Stimulated activated CD4-positive, alpha-beta T cell treated with anti-CD3 and anti-CD28 coated beads, Interleukin-15, amount 100 ng/mL, for 48 hours (primary cell): Measurements from ENCODE around the gene NECAB3.

ENCODE experiments used
- DNase-seq, 2 donors: peaks; one replicate each; pipeline ENCODE4 v3.0.0-alpha.2; 2020; ENCODE audit warnings: low read depth in 2 of 2

The NECAB3 gene

DNA sequence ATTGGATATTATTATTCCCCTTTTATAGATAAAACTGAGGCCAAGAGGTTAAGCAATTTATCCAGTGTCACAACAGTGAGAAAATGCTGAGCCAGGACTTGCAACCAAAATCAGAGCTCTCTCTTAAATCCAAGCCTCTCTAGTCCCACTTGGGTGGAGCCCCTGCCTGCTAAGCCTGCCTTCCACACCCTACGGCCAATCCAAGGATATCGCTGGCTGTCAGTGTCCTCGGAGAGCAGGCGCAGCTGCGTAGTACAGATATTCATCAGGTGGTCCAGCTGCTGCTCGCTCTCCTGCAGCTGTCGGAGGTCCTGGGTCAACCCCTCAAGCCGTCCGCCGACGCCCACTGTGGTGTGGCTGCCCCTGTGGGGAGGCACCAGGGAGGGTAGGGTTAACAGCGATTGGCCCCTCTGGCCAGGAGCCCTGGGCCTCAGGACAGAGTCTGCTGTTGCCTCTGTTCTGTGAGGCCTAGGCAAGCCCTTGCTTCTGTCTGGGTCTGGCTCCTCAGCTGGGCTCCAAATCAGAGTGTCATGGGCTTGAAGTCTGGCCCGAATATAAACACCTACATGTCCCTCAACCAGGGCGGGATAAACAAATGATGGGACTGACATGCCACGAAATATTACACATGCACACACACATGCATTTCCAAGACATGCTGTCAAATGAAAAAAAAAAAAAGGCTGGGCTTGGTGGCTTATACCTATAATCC, 3.9 kb upstream of the NECAB3 start:
- no peak for DNase-seq

DNA sequence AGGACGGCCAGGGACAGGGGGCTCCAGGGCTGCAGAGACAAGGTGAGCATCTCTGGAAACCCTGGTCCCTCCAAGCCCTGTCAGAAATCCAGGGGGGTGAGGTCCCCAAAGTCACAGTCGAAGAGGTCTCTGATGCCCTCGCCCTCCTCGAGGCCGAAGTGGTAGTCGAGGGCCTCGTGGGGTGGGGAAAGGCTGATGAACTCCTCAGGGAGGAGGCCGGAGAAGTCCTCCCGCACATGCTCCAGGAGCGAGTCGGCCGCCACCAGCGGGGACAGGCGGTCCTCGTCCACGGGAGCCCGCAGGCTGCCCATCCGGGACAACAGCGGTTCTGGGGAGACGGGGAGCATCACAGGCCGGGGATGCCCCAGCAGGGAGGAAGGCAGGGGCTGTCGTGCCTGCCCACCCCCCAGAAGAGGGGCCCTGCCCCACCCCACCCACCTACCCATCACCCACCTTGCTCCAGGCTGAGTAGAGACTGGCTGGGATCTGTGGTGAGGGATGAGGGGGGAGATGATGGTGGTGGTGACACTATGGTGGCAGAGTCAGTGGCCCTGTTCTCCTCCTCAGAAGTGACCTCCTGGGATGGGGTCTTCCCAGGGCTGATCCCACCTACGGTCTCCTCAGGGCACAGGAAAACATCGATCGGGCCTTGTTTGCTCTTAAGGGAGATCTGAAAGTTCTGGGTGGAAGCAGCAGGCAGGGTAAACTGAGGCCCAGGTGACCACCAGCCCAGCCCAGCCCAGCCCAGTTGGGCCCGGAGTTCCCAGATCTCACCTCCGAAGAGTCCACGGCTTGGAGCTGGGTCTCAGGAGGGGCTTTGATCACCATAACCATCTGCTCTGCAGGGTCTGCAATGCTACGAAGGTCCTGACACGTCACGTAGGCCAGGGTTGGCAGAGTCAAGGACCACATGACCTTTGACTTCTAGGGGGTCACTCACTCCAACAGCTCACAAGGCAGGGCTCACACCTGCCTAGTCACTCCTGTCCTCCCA, 2.7 kb upstream of the NECAB3 start:
- DNase-seq = no peak

DNA sequence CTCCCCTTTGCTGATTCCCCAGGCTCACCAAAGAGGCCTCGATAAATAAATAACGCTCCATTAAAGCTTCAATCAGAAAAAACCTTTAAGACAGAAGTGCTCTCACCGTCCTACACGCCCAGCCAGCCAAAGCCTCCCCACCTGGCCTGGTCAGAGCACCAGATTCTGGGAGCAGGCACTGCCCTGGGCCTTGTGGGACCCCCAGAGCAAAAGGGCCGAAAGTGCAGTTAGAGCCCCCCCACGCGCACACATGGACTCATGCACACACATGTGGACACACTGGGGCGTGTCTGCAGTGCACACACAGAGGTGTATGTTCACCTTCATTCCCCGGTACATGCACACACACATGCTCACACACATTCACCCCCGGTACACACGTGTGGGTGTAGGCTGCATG, 1.9 kb upstream of the NECAB3 start:
- DNase-seq = no peak

DNA sequence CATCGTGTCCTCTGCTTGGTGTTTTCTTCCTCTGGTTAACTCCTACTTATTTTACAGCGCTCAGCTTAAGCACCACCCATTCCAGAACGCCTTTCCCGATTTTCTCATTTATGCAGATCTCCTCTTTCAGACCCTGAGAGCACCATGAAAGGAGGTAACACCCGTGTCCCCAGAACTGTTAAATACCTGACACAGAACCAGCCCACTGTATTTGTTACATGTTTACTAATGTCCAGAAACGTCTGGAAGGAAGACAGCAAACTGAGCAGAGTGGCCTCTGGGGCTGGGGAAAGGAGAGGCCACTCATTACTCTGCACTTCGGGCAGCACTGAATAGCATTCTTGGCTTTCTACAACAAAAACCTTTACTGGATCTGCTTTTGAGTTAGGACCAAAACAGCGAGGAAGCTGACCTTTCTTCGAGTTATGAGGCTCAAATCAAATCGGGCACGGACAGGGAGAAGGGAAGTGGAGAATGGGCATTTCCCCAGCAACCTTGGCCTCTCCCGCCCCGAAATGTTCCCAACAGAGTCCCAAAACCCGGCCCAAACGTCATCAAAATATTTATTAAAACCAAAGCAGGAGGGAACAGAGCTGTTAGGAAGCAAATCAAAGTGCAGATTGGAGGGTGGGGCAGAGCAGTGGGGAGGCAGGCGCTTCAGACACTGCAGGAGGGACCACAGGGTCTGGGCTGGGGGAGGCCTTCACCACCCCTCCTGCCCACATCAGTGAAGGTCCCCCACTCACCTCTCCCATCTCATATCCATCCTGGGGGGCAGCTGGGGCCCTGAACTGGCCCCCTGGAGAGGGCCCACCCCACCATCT, 1.1 kb upstream of the NECAB3 start:
- no peak for DNase-seq

DNA sequence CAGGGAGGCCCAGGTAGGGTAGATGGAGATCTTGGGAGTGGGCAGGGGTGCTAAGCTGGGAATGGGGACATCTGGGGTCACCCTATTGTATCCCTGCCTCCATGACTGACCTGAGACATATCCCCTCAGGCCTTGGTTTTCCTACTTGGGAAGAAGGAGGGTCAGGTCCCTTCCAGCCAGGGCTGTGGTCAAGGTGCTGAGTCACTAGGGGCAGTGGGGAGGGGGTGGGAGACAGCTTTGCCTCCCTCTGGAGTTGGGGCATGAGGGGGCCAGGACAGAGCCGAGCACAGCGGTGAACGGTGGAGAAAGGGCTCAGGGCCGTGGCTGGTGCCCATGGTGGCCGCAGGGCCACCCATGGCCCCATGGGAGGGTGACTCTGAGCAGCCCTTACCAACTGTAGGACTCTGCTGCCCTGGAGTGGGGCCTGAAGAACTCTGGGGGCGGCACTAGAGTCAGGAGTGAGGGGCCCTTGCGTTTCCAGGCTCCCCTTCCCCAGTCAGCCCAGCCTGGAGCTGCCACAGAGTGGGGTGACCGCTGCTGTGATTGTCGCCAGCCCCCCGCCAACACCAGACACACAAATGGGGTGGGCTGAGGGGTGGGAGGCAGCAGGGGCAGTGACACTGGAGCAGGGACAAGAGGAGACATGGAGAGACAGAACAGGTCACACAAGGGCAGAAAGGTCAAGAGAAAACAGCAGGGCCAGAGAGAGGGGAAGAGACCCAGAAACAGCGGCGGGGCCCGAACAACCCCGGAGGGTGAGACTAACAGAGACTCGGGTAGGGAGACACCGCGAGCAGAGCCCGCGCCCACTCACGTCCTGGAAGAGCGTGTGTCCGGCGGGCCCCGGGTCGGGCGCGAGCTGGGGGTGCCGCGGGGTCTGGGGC, 576 bp downstream of the NECAB3 start:
- DNase-seq = no peak

DNA sequence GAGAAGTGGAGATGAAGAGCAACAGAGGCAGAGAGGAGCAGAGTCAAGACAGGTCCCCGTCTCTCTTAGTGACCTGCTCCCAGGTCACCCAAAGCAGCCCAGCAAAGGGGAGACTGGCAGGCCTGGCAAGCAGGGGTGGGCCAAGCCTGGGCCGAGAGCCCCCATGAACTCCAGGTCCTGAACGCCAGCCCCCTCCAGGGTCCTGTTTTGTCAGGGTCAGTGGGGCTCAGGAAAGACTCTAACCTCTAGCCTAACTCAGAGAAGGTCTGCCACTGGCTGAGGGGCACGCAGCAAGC, 1.2 kb downstream of the NECAB3 start:
- no peak for DNase-seq

DNA sequence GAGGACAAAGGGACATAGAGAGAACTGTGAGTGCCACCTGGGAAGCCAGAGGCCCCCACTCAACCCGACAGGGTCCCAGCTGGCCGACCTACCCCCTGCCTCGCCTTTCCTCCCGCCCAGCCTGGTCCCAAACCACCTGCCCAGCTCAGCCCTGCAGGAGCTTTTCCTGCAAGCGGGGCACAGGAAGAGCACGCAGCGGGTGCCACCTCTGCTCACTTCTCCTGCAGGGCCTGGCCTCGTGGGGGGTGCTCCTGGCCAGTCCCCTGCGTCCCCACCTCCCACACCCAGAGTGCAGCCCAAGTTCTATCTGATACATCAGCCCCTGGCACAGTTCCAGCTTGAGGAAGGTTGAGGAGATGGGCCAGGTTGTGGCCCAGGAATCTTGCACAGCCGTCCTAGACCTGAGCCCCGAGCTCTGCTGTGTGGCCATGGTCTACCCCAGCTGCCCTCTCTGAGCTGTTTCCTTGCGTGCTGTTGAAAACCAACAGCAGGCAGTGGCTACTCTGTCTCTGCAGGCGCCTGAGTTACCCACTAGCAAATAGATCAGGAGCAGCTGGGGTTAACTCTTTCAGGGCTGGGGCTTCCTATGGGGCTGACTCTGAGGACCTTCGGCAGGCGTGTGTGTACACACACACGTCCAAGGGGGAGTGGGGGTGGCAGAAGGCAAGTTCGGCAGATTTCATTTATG, 1.7 kb downstream of the NECAB3 start:
- DNase-seq = no peak

DNA sequence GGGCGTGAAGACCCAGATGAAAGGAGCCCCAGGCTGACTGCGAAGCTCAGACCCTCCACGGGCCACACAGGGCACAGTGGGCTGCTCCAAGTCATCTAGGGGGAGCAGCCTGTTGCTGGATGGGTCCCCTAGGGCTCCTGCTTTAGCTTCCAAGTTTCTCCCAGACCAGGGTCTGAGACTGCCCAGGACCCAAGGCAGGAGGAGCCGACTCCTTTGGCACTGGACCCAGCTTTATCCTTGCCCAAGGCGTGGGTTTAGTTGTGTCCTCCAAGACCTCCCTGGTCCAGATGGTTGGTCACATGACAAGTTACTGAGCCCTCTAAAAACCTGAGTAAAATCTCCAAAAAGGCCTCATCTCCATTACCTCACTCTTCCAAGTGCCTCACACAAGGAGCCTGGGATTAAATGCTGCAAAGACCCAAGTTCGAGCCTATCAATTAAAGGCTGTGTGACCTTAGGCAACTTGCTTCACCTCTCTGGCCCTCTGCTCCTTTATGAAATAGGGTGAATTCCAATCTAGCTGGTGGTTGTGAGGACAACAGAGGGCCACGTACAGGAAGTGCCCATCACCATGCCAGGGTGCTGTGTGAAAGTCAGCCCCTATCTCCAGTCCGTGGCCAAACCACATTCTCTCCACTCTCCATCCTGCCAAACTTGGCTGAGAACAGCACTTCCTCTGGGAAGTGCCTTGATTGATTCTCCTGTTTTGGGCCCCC, 2.5 kb downstream of the NECAB3 start:
- no peak for DNase-seq

DNA sequence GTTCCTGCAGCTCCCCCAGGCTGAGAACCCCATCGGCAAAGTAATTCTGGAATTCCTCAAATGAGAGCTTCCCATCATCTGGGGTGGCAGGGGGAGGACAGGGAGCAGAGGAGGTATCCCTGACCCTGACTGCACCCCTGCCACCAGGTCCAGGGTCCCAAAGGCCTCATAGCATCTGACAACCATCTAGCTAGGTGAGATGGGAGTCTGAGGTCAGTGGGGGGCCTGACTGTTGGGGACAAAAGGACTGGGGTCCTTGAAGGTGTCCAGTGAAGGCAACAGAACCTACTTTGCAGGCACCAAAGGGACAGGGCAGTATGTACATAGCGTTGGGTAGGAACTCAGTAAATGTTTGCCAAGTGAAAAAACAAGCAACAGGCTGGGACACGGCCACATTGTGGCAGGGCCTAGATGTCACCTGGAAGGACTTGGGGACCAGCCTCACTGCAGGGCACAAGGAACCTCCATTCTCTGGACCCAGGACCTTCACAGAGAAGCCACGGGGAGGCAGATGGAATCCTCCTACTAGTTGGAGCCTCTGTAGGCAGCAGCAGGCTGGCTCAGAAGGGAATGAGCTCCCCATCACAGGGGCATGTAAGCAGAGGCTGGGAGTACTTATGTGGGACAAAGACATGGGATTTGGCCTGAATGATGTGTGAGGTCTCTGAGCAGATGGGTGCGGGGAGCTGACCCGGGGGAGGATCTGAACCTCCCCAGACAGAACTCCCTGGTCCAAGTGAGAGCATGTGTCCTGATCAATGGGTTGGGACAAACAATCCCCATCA, 3.3 kb downstream of the NECAB3 start:
- no peak for DNase-seq

DNA sequence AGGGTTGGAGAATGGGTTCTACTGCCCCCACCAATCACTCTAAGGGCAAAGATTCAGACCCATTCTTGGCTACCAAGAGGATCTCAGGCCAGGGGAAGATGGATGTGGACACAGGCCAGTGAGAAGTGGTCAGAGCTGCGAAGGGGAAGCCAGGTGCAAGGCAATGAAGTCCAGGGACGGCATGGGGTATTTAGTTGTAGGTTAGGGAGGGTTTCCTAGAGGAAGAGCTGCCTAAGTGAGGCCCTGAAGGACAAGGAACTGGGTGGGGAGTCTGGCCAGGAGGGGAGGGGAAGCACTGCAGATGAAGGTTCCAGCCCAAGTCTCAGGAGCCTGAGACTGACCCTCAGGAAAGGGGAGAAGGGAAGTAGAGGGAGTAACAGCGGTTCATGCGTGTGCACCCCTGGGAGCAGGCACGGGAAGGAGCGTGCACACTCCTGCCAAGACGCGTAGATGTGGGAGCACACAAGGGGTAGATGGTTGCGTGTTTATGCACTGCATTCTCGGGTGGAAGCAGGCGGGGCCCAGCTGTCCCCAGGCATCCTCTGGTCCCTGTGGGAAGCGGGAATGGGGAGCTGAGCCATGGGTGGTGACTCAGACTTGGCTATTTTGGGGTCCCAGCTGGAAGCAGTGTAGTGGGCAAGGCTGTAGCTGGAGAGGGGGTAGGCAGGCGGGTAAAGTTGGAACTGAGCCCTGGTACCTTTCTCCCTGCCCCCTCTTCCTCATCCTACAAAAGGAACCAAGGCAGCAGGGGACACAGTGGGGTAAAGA, 4.2 kb downstream of the NECAB3 start:
- DNase-seq = no peak

DNA sequence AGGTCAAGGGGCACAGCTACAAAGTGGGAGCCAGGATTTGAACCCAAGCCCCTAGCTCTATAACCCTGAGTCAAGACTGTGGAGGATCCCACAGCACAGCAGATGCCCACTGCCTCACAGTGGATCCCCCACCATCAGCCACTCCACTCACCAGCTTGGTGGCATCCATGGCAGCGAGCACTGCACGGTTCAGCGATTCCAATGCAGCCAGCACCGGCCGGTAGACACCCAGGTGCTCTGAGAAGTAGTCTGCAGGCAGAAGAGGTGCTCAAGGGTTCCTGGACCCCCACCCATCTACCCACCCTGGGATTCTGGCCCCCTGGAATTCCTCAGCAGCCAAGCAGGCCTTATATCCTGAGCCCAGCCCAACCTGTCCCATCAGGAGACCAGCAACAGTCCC, 5.0 kb downstream of the NECAB3 start:
- no peak for DNase-seq

DNA sequence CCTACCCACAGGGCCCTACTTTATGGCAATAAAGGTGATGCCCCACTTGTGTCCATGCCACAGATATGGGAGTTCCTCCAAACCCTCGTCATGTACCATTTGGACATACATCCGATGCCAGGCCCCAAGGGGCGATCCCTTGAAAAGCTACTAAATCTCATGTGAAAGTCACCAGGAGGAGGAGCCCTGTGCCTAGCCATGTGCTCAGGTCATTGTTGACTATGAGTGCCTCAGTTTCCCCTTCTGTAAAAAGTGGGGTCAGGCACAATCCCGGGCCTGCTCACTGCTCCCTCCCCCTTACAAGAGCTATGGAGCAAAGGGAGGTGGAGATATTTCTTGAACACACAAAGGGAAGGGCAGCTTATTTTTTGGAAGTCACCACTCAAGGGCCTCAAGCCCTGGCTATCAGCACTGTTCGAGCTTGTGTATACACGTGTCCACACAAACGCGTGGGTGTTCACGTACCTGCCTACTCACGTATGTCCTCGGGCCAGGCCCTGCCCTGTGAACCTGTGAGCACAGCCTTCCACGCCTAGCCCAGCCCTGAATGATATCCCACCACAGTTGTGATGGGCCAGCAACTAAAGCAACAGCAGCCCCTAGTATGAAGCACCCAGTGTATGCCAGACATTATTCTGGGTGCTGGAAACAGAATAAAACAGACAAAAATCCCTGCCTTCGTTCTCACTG, 5.6 kb downstream of the NECAB3 start:
- no peak for DNase-seq

DNA sequence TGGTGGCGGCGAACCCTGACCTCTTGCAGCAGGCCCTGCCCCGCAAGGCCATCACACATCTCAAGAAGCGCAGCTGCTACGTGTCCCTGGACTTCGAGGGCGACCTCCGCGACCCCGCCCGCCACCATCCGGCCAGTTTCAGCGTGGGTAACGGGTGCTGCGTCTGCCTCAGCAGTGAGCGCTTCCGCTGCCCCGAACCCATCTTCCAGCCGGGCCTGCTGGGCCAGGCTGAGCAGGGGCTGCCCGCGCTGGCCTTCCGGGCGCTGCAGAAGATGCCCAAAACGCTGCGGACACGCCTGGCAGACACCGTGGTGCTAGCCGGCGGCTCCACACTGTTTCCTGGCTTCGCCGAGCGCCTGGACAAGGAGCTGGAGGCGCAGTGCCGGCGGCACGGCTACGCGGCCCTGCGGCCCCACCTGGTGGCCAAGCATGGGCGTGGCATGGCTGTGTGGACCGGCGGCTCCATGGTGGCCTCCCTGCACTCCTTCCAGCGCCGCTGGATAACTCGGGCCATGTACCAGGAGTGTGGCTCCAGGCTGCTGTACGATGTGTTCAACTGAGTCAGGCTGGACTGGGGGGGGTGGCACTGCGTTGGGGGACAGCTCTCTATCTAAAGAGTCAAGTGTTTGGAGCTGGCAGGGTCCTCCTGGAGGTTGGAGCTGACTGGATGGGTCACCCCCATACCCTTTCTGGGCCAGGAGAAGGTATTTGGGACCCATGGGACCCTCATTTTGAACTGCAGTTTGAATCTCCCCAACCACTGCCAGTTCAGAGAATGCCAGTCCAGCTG, 6.4 kb downstream of the NECAB3 start:
- peak; percentile 55 to 78 for DNase-seq

DNA sequence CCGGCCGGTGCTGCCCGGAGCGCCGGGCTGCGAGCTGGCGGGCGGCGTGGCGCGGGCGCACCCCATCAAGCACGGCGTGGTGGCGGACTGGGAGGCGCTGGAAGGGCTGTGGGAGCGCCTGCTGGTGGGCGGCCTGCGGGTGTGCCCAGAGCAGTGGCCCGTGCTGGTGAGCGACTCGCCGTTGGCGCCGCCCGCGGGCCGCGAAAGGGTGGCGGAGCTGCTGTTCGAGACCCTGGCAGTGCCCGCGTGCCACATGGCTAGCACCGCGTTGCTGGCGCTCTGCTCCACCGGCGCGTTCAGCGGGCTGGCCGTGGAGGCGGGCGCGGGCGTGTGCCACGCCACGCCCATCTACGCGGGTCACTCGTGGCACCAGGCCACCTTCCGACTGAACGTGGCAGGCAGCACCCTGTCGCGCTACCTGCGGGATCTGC, 7.0 kb downstream of the NECAB3 start:
- DNase-seq = no peak

DNA sequence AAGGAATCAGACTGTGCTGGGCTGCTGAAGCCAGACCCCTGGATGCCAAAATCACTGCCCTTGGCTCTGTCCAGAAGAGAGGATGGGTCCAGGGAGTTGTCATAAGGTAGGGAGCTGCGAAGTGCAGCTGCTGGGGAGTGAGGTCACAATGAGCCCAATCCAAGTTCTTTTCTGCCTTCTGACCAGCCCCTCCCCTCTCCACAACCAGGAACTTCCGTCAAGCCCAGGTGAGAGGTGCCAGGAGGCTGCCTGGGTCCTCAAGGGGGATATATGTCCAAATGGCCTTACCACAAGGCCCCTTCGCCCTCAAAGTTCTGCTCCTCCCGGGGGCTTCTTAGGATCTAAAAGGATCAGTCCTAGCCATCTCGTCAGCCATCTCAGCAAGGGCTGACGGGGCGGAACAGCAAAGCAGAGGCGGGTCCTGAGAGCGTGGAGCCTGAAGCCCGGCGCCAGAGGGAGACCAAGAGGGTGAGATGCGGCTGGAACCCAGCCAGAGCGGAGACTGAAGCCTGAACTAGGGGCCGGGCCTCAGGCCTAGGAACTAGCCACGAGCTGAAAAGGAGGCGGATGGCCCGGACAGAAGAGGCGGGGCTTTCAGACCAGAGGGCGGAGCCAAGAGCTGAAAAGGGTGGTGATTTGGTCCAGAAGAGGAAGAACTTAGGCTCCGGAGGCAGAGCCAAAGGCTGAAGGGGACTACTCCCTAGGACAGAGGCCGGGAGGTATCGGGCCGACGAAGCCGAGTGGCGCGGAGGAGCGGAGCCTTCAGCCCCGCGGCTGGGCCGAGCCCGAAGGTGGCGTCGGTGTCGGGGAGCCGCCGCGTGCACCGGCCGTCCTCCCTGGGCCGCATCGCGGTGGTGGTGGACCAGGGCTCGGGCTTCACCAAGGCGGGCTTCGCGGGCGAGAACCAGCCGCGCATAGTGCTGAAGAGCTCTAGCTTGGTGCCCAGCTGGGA, 7.7 kb downstream of the NECAB3 start, which contains the start of gene ACTL10:
Gene ACTL10, plus strand, starts transcription at position 651 of the 952 bp plus-strand sequence. CDS start 555 bp downstream, outside the sequence.
- peak; percentile 77 to 85 for DNase-seq

DNA sequence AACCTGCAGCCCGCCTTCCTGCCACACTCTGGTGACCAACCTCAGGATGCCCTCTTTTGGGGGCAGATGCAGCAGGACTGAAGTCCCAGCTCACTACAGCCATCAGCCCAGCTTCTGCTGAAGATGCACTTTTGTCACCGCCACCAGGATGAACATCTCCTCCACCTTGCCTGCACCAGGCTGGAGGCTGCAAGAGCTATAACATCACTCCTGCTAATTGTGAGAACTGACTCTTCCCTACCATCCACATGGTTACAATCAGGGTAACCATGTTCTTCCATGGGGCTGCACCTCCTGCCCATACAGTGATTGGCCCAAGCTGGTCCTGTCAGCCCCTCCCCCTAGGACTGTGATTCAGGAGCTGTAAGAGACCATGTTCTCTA, 9.5 kb downstream of the NECAB3 start:
- no peak for DNase-seq
